ENCODE data around the gene DNAH10.

DNA sequence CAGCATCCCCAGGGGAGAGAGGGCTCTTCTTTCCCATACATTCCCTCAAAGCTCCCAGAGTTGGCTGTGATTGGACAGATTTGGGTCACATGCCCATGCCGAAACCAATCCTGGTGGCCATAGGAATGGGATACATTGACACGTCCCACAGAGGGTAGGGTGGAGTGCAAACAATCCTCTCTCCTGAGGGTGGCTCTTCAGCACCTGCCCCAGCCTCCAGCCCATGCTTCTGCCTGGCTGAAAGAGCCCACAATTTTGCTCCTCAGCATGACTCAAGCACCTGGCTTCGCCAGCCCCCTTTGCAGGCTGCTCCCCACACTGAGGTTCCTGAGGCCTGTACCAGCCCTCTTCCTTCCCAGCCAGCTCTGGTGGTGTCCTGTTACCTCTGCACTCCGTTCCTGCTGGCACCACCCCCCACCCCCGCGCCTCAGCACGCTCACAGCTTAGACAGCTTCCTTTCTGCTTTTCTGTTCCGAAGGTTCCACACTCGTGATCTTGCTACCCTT is 138.8 kb downstream of the DNAH10 start:
- TF ChIP-seq CTCF (conservative IDR thresholded peaks at IDR 0.05; ENCODE audit: low read depth, low read length) (no peak), RAD21 (IDR thresholded peaks at IDR 0.05; ENCODE audit: low read length) (no peak), POLR2A (IDR thresholded peaks at IDR 0.05; ENCODE audit: low read depth, low read length) (no peak), RCOR1 (IDR thresholded peaks at IDR 0.05; ENCODE audit: insufficient replicate concordance, low read length) (no peak), SMC3 (IDR thresholded peaks at IDR 0.05; ENCODE audit: low read depth, low read length) (no peak), CHD1 (IDR thresholded peaks at IDR 0.05; ENCODE audit: low read depth, low read length) (no peak), MAFK (IDR thresholded peaks at IDR 0.05; ENCODE audit: low read depth, low read length) (no peak), MXI1 (IDR thresholded peaks at IDR 0.05; ENCODE audit: borderline replicate concordance, low read depth, low read length) (no peak), FOS (IDR thresholded peaks at IDR 0.05; ENCODE audit: low read depth, low read length) (no peak), CEBPB (IDR thresholded peaks at IDR 0.05; ENCODE audit: low read depth, low read length) (no peak), NFE2L2 (IDR thresholded peaks at IDR 0.05; ENCODE audit: low read depth, low read length) (no peak)
- TF ChIP-seq, protein P1, sequence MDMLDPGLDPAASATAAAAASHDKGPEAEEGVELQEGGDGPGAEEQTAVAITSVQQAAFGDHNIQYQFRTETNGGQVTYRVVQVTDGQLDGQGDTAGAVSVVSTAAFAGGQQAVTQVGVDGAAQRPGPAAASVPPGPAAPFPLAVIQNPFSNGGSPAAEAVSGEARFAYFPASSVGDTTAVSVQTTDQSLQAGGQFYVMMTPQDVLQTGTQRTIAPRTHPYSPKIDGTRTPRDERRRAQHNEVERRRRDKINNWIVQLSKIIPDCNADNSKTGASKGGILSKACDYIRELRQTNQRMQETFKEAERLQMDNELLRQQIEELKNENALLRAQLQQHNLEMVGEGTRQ (IDR thresholded peaks at IDR 0.05; ENCODE audit: low read depth, low read length) = peak; percentile 75
- TF ChIP-seq, protein P2, sequence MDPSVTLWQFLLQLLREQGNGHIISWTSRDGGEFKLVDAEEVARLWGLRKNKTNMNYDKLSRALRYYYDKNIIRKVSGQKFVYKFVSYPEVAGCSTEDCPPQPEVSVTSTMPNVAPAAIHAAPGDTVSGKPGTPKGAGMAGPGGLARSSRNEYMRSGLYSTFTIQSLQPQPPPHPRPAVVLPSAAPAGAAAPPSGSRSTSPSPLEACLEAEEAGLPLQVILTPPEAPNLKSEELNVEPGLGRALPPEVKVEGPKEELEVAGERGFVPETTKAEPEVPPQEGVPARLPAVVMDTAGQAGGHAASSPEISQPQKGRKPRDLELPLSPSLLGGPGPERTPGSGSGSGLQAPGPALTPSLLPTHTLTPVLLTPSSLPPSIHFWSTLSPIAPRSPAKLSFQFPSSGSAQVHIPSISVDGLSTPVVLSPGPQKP (IDR thresholded peaks at IDR 0.05; ENCODE audit: borderline replicate concordance, low read depth, low read length) = no peak
